NCI-H510A (cell line): Measurements from ENCODE around the gene SLC35A5.

ENCODE experiments used
- DNase-seq: peaks from one replicate; lab custom pipeline; 2025; lab: John Stamatoyannopoulos, UW

Gene SLC35A5

DNA sequence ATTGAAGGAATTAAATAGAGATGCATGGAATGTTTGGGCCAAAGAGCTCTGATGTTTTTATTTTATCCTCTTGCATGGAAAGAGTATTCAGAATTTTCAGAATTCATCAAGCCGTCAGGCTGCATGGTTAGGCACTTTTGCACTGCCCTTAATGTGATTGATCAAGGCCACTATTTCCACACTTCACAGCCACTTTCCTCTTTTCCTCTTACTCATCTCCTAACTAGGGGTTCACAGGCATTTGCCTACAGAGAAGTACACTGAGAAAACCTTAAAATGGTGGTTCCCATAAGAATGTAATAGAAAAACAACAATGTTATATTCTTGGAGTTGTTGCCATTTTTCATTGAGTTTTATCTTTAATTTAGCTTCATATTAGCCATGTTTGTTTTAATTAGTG is 10.9 kb downstream of the SLC35A5 start:
- DNase-seq, result no peak

- DNase-seq, result no peak
Measured at GRCh38 chr3:112579232-112579631, 17.4 kb downstream of the SLC35A5 start.

GRCh38 chr3:112579697-112580096 is 17.9 kb downstream of the SLC35A5 start:
- no peak for DNase-seq

- no peak for DNase-seq
Measured at GRCh38 chr3:112582244-112582874, 20.5 kb downstream of the SLC35A5 start.

- no peak for DNase-seq
Measured at GRCh38 chr3:112583105-112583504, 21.3 kb downstream of the SLC35A5 start.

DNA sequence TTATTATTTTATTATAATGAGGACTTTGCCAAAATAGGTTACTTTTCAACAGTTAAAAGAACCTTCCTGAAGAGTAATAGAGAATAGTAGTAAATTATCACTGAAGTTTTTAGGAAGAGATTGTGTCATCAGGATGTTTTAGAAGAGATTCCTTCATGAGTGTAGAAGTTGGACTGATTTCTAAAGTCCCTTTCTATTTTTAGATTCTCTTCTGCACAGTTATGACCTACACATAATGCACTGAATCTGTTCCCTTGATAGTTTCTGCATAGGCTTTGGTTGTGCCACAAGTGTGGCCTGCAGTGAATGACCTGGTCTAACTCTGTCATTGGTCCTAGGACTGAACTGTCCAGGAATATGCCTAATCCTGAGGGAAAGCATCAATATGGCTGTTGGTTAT is 23.9 kb downstream of the SLC35A5 start:
- DNase-seq, result no peak

DNA sequence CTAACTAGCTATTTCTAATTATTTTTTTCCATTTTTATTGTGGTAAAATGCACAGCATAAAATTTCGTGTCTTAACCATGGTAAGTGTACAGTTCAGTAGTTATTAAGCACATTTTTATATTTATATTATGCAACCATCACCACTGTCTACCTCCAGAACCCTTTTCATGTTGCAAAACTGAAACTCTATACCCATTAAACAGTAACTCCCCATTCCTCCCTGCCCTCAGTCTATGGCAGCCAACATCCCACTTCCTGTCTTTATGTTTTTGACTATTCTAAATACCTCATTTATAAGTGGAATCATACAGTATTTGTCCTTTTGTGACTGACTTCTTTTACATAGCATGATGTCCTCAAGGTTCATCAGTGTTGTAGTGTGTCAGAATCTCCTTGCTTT is 25.5 kb downstream of the SLC35A5 start:
- no peak for DNase-seq

- no peak for DNase-seq
Measured at GRCh38 chr3:112593258-112593657, 31.4 kb downstream of the SLC35A5 start.

DNA sequence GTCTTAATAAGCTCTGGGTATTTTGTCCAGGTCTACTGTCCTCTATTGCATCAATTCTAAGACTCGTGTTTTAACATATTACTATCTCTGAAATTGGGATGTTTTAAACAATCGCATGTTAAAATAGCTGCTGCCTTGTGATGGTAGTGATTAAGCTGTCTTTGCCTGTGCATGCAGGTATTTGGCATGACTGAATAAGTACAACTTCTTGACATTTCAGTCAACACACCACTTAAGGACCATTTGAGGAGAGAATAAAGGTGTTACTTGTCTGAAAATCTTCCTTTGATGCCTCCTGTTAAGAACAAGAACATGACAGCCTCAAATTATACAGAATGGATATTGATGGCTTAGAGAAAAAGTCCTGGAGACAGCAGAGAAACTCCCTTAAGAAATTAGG is 33.0 kb downstream of the SLC35A5 start:
- DNase-seq, result no peak

DNA sequence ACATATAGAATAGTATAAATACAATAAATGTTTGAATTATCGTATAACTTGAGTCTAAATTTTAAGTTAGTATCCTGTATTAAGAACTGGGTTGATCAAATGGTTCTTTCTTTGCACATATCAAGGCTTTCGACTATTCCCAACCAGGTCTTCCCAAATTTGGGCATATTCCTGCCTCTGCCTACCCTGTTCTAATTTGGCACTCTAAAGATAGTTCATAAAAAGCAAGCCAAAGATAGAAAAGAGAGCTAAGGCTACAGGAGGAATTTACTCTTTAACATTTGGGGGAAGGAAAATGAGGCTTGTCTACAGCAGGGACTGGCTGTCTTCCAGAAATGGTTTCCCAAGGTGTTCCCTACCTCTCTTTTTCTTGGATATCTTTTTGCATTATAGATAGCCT is 36.1 kb downstream of the SLC35A5 start:
- DNase-seq, result no peak

DNA sequence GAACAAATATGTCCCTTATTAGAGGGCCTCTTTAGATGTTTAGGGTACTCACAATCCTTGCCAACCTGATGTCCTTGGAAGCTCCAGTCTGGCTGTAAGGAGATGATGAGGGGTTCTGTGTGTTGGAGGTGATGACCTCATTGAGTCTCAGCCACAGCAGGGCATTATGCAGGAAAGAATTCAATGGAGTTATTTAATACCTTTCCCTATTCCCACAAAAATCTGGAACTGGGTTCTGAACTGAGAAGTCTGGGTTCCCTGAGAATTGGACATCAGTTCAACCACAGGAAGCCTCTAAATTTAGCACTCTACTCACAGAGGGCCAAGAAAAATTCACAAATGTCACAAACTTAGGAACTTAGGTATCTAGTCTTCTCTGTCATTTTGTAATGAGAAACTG is 36.9 kb downstream of the SLC35A5 start:
- no peak for DNase-seq

DNA sequence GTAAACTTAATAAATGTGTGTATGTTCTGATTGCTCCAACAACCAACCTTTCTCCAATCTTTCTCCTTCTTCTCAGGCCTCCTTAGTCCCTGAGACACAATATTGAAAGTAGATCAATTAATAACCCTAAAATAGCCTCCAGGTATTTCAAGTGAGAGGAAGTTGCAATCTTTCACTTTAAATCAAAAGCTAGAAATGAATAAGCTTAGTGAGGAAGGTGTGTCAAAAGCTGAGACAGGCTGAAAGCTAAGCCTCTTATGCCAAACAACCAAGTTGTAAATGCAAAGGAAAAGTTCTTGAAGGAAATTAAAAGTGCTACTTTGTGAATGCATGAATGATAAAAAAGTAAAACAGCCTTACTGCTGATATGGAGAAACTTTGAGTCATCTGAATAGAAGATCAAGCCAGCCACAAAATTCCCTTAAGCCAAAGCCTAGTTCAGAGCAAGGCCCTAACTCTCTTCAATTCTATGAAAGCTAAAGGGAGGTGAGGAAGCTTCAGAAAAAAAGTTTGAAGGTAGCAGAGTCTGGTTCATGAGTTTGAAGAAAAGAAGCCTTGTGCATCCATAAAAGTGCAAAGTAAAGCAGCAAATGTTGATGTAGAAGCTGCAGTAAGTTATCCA is 40.5 kb downstream of the SLC35A5 start:
- DNase-seq, result no peak

DNA sequence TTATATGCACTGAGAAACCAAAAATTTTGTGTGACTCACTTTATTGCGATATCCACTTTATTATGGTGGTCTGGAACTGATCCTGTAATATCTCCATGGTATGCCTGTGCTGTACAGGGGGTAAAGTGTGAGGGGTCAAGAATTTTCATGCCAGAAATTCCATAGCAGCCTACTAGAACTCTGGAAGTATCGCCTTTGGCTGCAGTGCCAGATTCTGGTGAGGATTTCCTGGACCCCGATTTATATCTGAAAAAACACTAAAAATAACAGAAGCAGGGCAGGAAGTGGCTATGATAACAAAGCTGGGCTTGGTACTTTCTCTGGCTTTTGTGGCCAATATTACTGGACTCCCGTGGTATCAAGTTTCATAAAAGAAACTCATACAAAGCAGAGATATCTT is 42.7 kb downstream of the SLC35A5 start:
- no peak for DNase-seq

- no peak for DNase-seq
Measured at GRCh38 chr3:112605285-112605684, 43.4 kb downstream of the SLC35A5 start.

- no peak for DNase-seq
Measured at GRCh38 chr3:112606098-112606497, 44.3 kb downstream of the SLC35A5 start.

- no peak for DNase-seq
Measured at GRCh38 chr3:112607863-112608262, 46.0 kb downstream of the SLC35A5 start.

- no peak for DNase-seq
Measured at GRCh38 chr3:112610121-112610520, 48.3 kb downstream of the SLC35A5 start.

DNA sequence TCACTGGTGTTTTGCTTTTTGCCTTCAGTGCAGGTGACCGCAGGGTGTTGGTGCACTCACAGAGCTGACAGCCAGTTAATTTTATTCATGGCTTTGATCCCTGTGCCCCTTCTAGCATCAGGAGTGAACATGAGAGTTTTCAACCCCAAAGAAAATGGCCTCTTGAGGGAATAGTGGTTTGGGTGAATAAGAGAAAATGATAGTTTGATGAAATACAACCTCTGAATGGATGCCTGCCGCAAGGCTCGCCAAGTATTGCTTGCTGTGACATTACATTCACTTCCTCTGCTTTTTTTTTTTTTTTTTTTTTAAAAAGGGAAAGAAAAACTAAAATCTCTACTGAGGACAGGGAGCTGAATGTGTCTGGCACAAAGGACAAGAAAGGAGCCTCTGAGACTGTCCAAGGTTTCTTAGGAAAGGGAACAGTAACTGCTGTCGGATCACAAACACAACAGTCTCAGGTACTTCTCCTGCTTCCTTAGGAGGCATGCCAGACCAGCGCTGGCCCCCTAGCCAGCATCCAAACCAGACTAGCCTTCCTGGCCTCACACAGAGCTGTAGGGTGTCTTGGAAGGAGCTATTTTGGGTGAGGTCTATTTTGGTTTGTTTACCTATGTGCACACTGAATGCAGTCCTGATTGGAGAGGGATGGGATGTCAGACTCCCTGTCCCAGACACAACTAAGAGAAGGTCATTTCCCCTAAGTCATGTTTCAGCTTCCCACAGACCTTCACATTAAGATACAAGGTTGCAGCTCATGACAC is 50.1 kb downstream of the SLC35A5 start:
- DNase-seq, result no peak

DNA sequence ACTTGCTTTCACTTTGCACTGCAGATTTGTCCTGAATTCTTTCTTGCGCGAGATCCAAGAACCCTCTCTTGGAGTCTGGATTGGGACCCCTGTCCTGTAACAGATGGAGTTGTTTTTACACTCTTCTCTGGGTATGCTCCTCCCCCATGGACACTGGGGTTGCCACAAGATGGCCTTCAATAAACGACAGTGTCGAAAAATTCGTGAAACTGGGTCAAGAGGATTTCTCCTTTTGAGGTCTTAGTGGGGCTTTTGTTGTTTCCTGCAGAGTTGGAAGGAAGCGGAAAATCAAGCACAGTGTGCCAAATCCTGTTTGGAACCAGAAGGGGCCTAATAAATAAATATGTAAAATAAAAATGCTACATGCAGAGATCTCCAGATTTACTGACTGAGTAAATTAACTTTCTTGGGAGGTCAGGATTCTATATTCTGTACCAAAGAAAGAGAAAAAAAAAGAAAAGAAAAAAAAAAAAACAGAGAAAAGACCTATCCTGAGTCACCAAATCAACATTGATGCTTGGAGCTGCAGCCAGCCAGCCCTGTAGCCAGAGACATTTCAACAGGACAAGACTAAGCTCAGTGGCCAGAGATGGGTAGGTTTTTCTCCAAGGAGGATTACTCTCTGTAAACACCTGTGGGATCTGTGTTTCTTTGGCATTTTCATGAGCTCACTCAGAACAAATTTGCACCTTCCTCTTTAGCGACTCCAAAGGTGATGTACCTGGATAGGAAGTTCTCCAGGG is 54.3 kb downstream of the SLC35A5 start:
- DNase-seq, result no peak

DNA sequence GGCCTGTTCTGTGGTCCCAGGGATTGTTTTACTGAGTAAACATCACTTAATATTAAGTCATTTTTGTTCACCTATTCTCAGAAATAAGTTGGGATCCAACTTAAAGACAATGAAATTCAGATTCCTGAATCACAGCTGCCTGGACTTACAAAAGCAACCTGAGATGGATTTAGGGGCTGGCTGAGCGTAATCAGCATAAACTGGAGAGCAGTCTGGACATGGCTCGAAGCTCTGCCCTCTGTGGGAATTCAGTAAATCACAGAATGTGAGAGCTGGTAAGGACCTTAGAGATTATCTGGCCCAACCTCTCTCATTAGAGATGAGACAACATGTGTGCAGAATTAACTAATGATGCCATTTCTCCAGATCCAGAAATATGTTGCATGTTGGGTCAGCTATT is 55.4 kb downstream of the SLC35A5 start:
- DNase-seq, result no peak

DNA sequence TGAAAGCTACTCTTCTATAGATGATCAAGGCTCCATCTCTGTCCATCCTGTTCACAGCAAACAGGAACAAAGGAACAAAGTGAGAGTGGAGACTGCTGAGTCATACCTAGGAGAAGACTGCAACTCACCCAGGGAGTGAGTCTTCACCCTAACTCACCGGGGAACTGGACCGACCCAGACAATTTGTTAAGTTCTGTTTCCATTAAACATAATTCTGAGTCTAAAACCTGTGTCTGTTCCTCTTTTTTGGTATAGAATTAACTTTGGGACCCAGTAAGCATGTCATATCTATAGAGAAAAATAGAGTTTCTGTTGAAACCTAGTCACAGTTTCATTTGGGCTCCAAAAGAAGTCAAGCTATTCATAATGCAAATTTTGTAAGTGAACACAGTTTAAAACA is 57.5 kb downstream of the SLC35A5 start:
- no peak for DNase-seq

GRCh38 chr3:112623213-112623612 is 61.4 kb downstream of the SLC35A5 start:
- DNase-seq, result no peak

DNA sequence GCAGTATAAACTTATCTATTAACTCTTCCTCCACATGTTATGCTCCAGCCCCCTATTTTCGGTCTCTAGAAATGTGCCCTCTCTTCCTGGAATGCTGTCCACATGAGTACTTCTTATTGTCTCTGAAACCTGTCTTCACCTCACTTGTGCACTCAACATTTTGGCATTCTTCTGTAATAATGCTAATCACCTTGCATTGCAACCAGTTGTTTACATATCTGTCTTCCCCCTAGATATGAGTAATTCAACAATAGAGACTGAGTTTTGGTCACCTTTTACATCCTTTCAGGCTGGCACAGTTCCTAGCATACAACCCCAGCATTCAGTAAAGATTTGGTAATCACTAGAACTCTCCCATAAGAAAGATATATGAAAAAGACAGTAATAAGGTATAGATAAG is 61.9 kb downstream of the SLC35A5 start:
- no peak for DNase-seq
